ENCODE measurements around the gene JAK2.

DNA sequence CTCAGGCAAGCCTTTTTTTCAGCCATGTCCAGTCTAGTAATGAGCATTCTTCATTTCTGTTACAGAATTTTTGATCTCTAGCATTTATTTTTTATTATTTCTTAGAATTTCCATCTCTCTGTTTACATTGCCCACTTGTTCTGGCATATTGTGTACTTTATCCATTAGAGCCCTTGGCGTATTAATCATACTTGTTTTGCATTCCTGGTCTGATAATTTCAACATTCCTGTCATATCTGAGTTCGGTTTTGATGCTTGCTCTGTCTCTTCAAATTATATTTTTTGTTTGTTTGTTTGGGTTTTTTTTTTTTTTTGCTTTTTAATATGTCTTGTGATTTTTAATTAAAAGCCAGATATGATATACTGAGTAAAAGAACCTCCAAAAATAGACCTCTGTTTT is 23.0 kb upstream of the JAK2 start:
- TF ChIP-seq, protein P1, sequence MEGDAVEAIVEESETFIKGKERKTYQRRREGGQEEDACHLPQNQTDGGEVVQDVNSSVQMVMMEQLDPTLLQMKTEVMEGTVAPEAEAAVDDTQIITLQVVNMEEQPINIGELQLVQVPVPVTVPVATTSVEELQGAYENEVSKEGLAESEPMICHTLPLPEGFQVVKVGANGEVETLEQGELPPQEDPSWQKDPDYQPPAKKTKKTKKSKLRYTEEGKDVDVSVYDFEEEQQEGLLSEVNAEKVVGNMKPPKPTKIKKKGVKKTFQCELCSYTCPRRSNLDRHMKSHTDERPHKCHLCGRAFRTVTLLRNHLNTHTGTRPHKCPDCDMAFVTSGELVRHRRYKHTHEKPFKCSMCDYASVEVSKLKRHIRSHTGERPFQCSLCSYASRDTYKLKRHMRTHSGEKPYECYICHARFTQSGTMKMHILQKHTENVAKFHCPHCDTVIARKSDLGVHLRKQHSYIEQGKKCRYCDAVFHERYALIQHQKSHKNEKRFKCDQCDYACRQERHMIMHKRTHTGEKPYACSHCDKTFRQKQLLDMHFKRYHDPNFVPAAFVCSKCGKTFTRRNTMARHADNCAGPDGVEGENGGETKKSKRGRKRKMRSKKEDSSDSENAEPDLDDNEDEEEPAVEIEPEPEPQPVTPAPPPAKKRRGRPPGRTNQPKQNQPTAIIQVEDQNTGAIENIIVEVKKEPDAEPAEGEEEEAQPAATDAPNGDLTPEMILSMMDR (conservative IDR thresholded peaks at IDR 0.05; ENCODE audit: low read depth, low read length): no peak
- no peak for TF ChIP-seq EZH2 (IDR thresholded peaks at IDR 0.05; ENCODE audit: borderline replicate concordance, low read depth, low read length, poor library complexity, severe bottlenecking)

Data from A673 (cell line).